LoVo (cell line): ENCODE data around the gene ANAPC2.
A peak's percentile ranks its signal among the peaks of the same experiment; 100 is the strongest.

Experiments
- DNase-seq: peaks from one replicate; pipeline ENCODE4 v3.0.0-alpha.2; 2016; ENCODE audit warnings: low spot score

ANAPC2 gene

DNA sequence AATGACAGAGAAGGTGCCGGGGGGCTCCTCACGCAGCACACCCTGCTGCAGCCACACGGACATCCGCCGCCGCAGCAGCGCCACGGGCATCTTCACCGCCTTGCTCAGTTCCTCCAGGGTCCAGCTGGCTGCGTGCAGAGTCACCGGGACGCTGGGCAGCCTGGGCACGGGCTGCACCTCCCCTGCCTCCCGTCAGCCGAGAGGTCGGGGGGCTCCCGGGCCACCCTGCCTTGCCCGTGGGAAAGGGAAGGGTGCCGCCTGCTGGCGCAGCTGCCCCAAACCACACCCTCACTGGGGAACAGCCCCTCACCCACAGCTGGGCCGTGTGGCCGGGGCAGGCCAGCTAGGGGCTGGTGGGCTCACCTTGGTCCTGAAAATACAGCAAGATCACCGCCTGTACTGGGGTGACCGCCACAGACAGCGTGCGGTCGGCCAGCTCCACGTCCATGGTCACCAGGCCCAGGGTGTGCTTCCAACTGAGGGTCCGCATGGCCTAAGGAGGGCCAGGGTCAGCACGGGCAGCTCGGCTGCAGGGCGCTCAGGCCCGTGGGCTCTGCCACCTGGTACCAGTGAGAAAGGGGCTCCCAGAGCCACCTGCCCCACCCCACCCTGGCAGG lies 12.9 kb downstream of the ANAPC2 start:
- DNase-seq: no peak

- no peak for DNase-seq
Observed at GRCh38 chr9:137174722-137175293, 13.6 kb downstream of the ANAPC2 start.

- DNase-seq: no peak
Observed at GRCh38 chr9:137173796-137174664, 14.3 kb downstream of the ANAPC2 start.

DNA sequence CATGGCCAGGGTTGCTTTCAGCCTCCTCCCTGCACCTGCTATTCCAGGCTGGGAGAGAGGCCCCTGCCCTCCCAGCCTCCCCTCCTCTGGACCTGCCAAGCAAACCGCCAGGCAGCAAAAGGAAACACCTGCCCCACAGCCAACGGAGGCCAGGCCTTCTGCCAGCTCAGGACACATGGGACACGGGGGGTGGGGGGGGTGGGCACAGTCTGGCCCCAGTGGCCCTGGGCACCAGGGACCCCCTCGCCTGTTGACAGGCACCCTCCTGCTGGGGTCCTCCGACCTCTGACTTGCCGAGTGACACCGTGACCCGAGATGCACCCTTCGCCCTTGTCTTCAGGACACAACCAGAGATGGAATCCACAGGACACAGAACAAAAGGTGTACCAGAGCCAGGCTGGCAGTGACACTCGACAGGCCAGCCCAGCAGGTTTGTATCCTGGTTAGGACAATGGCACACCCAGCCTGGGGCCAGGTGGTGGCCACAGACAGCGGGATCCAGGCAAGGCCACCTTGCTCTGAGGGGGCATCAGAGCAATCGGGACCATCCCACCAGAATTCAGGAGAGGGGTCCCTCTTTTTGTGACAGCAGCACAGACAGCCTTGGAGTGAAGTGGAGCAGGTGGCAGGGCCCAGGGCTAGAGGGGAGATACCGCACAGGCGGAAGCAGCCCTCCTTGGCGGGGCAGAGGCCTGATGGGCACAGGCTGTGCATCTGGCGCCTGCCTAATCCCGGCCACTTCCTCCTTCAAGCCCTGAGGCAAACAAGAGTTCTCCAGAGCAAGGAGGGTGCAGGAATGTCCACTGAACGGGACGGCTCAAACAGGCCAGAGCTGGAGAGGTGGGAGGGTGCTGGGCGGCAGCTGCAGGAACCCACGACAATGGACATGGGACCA lies 15.2 kb downstream of the ANAPC2 start:
- DNase-seq: no peak

DNA sequence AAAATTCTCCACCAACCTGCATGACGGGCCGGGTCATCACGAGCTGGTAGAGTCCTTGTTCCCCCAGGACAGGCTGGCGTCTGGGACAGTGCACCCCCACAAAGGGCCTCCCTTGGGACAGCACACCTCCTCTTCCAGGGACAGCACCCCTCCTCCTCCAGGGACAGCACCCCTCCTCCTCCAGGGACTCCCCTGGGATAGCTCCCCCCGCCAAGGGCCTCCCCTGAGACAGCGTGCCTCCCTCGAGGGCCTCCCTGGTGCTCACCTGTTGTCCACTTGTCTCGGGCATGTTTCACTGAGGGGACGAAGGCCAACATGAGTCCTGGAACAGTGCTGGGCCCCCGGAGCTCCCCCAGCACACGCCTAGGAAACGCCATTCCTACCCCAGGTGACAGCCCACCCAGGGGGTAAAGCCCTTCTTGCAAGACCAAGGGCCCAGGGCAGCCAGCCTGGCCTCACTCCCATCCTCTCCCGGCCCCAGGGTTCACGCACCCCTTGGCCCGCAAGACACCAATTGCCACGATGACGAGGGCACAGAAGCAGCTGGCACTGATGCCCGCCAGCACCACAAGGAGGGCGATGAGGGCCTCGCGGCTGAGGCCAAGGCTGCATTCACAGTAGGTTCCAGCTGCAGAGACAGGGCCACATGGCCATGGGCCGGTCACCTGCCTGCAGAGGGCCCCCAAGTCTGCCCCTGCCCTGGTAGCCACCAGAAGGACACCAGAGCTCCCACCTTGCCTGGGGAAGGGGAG lies 17.0 kb downstream of the ANAPC2 start:
- no peak for DNase-seq

GRCh38 chr9:137170486-137171148 lies 17.7 kb downstream of the ANAPC2 start:
- DNase-seq: no peak

DNA sequence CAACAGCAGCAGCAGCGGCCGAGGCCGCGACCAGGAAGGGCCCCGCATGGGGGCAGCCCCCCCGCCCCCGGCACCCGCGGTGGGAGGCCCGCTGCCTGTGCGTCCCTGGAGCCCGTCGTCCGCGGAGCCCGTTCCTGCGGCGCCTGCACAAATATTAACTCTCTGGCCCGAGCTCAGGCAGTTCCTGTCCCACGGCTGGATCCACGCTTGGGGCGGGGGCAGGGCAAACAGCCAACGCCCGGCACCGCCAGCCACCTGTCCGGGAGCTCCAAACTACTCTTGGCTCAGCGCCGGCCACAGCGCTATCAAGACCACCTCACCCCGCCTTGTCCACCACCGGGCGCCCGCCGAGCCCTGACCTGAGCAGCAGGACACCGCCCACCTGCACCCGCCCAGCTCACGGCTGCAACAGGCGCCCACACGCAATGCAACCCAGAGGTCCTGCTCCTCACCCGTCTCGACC lies 18.4 kb downstream of the ANAPC2 start, which contains the start of gene LRRC26:
TSS of gene LRRC26 (minus strand) at position 156 of the 463 bp plus-strand sequence. CDS start at position 48, 108 bp downstream.
- no peak for DNase-seq

DNA sequence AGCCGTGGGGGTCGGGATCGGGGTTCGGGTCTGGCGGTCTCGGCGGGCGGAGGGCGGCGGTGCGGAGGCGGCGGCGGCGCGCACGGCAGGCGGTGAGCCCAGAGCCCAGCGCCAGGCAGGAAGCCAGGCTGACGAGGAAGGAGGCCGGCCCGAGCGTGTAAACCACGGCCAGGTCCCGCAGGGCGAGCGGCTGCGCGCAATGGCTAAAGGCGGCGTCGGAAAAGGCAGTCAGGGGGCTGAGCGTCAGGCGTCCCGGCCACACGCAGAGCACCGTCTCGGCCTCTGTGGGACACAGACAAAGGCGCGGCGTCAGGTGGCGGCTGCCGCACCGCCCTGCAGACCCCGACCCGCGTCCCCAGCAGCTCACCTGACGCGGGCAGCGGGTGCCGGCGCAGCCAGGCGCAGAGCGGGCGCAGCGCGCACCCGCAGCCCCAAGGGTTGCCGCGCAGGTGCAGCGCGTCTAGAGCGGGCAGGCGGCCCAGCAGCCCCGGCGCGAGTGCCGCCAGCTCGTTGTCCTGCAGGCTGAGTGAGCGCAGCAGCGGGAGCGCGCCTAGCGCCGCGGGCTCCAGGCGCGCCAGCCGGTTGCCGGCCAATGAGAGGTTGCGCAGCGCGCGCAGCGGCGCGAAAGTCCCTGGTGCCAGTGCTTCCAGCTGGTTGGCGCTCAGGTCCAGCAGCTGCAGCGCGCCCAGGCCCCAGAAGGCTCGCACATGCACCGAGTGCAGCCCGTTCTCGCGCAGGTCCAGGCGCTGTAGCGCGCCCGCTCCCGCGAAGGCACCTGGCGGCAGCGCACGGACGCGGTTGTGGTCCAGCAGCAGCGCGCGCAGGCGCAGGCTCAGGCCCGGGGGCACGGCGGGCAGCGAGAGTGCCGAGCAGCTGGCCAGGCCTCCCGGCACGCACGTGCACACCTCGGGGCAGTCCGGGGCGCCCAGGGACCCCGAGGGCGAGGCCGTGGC lies 19.2 kb downstream of the ANAPC2 start:
- DNase-seq: peak; percentile 60

DNA sequence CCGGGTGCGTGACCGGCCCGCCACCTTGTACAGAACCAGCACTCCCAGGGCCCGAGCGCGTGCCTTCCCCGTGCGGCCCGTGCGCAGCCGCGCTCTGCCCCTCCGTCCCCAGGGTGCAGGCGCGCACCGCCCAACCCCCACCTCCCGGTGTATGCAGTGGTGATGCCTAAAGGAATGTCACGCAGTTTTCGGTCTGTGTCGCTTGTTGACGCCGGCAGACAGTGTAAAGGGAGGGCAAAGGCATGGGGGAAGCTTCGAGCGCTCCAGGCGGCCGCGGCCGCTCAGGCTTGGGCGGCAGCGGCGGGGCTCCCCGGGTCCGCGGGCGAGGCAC lies 19.8 kb downstream of the ANAPC2 start:
- DNase-seq: no peak

DNA sequence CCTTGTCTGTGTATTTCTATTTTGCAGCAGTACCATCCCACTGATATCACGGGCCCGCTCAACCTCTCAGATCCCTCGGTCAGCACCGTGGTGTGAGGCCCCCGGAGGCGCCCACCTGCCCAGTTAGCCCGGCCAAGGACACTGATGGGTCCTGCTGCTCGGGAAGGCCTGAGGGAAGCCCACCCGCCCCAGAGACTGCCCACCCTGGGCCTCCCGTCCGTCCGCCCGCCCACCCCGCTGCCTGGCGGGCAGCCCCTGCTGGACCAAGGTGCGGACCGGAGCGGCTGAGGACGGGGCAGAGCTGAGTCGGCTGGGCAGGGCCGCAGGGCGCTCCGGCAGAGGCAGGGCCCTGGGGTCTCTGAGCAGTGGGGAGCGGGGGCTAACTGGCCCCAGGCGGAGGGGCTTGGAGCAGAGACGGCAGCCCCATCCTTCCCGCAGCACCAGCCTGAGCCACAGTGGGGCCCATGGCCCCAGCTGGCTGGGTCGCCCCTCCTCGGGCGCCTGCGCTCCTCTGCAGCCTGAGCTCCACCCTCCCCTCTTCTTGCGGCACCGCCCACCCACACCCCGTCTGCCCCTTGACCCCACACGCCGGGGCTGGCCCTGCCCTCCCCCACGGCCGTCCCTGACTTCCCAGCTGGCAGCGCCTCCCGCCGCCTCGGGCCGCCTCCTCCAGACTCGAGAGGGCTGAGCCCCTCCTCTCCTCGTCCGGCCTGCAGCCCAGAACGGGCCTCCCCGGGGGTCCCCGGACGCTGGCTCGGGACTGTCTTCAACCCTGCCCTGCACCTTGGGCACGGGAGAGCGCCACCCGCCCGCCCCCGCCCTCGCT lies 20.4 kb downstream of the ANAPC2 start:
- DNase-seq: no peak

- no peak for DNase-seq
Observed at GRCh38 chr9:137167277-137167746, 21.0 kb downstream of the ANAPC2 start.

DNA sequence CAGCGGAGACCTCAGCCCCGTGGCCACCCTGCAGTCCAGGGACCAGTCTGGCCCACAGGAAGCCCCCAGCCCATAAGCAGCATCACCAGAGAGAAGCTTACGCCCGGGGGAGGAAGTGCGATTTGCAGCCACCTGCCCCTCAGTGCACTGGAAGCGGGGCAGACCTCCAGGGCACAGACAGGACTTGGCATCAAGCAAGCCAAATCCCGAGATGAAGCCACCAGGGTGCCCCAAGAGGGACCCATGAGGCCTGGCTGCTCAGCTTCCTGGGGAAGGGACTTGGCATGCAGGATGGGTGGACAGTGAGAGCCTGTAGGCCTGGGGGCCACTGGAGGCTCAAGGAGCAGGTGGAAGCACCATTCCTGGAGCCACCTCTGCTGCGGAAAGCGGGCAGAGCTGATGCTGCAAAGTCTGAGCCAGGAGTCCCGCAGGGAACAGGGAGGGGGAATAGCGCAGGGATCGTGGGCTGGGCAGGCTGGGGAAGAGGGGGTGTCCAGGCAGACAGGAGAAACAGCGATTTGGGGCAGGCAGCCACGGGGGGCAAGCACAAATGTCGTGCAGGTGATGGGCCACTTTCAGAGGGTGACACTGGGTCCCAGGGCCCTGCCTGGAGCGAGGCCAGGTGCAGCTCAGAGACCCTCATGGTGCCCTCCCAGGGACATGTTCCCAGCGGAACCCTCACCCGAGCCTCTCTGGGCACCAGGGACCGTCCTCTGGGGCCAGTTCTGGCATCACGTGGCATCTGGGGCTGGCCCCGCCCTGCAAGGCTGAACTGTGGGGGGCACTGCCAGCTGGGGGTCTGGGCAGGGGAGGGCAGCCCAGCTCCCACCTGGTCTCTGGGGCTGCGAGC lies 21.8 kb downstream of the ANAPC2 start:
- no peak for DNase-seq

DNA sequence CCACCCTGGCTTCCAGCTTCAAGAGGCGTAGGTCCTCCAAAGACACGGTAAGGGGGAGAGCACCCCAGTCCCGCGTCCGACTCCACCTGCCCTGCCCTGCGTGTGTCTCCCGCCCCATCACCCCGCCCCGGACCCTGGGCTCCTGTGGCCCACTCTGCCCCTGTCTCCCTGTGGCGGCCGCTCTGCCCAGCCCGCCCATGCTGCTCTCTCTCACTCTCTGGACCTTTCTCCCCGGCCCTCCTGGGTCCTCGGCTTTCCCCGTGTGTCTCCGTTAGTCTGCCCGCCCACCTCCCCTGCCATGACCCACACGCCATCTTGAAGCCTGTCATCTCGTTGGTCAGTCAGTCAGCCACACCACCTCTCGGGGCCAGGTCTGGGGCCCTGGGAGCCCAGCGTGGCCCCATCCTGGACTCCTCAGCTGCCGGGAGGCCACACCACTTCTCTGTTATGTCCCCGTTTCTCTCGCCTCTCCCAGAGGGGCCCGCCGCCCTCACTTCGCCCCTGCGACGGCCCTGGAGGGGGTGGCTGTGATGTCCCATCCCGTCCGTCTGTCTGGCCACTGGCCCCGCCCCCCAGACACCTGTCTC lies 23.0 kb downstream of the ANAPC2 start:
- DNase-seq: no peak

DNA sequence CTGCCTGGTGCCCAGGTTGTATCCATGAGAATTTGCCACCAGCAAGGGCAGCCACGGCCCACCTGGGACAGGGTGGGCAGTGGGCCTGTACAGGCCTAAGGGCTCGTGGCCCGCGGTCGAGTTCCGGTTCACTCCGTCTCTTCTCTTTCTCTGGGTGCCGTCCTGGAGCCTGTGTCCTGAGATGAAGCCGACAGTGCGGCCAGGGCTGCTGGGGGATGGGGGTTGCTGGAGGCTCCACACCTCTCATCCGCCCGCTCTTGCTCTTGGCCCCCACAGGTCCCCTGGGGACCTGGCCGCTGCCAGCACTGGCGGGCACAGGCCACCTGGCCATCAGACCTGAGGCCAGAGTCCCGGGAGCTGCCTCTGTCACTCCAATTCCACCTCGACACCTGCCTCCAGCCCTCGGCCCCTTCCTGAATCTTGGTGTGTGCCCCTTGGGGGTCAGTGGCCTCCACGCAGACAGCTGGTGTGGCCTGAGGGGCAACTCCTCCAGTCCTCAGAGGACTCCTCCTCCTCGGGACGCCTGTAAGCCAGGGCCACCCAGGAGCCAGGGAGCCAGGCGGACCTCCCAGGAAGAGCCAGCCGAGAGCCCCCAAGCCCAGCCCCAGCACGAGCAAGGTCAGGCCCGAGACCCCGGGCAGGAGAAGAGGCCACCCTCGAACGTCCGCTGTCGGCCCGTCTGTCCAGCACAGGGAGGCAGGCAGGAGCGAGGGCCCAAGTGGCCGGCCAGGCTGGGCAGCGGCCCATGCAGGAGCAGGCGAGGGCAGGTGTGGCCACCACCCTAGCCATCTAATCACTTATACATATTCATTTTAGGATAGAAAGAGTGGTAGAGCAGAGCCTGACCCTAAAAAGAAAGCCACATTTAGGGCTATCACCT lies 23.8 kb downstream of the ANAPC2 start:
- no peak for DNase-seq

DNA sequence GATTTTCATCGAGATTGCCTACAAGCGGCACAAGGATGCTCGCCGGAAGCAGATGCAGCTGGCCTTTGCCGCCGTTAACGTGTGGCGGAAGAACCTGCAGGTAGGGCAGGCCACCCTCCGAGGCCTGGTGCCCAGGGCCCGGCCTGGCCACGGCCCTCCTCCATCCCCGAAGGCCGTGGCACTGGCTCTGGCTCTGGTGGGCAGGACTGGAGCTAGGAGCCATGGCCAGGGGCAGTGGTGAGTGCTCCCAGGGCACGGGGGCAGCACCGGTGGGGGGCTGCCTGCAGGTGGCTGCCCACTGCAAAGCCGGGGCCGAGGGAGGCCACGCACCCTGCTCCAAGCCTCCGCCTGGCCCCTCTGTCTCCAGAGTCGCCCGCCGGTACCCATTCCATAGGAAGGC lies 24.6 kb downstream of the ANAPC2 start:
- DNase-seq: no peak

DNA sequence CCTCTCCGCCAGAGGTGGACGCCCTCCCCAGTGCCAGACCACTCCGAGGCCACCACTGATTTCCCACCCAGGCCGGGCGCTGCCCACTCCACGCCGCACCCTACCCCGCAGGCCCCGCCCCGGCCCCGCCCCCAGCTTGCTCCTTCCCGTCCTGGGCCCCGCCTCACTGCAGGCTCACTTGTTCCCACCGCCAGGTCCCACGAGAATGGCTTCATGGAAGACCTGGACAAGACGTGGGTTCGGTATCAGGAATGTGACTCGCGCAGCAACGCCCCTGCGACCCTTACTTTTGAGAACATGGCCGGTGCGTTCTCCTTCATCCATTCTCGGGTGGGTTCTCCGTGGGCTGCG lies 25.0 kb downstream of the ANAPC2 start:
- no peak for DNase-seq
